Fibroblast of lung (primary cell): ENCODE data around the gene PGAM2.

Source experiments
- EZH2 ChIP-seq: IDR thresholded peaks from 2 replicates; pipeline ENCODE4 v1.5.1; 2012; ENCODE audit warnings: low read length, control low read depth, mild to moderate bottlenecking; ENCODE audit errors: missing control alignments
- TF ChIP-seq, protein P1 (sequence below), 2 donors: IDR thresholded peaks in 1 of 2; conservative IDR thresholded peaks in 1 of 2; 1 replicate in 1 of 2; 2 replicates in 1 of 2; pipeline ENCODE4 v1.5.1; 2011 to 2012; ENCODE audit warnings: low read length in 2 of 2, control low read depth in 1 of 2, inconsistent platforms in 1 of 2, low read depth in 1 of 2, mild to moderate bottlenecking in 1 of 2

DNA sequence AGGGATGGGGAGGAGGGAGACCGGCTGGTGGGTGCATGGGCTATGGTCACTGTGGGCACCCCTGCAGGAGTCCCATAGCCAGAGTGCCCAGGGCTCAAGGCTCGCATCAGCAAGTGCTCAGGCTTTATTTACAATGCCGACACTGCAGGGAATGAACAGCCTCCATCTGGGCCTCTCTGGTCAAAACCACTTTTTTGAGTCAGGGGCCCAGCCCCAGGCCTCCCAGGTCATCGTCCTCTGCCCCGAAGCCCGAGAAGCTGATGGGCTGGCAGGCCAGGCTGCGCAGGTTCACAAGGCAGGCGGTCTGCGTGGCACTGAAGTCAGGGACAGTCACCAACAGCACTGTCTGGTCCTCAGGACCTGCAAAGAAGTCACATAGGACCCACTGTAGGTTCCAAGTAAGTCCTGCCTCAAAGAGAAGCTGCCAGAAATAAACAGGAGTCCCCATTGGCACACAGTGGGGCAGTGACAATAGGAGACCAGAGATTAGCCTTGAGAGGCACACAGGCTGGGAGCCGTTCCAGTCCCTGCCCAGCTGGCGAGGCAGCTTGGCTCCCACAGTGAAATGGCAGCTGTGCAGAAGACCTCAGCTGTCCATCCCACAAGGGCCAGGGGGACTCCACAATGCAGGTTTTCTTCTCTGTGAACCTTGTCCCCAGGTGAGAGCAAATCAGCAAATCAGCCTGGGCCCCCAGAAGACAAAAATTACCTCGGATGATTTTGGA is 49.4 kb upstream of the PGAM2 start:
- TF ChIP-seq, protein P1, sequence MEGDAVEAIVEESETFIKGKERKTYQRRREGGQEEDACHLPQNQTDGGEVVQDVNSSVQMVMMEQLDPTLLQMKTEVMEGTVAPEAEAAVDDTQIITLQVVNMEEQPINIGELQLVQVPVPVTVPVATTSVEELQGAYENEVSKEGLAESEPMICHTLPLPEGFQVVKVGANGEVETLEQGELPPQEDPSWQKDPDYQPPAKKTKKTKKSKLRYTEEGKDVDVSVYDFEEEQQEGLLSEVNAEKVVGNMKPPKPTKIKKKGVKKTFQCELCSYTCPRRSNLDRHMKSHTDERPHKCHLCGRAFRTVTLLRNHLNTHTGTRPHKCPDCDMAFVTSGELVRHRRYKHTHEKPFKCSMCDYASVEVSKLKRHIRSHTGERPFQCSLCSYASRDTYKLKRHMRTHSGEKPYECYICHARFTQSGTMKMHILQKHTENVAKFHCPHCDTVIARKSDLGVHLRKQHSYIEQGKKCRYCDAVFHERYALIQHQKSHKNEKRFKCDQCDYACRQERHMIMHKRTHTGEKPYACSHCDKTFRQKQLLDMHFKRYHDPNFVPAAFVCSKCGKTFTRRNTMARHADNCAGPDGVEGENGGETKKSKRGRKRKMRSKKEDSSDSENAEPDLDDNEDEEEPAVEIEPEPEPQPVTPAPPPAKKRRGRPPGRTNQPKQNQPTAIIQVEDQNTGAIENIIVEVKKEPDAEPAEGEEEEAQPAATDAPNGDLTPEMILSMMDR (conservative IDR thresholded peaks at IDR 0.05 in 1 of 2, IDR thresholded peaks at IDR 0.05 in 1 of 2; ENCODE audit: low read depth in 1 of 2, low read length in 2 of 2) = no peak
- no peak for TF ChIP-seq EZH2
